Esophagus squamous epithelium (tissue), 4 donors: ENCODE results near the gene KRTAP10-9.

ENCODE experiments used
- POLR2A ChIP-seq, 4 donors: fragments of 450-650 bp; IDR thresholded peaks; one replicate each; pipeline ENCODE4 v1.6.1; 2017; ENCODE audit warnings: antibody characterized with exemption in 4 of 4, mild to moderate bottlenecking in 4 of 4, moderate library complexity in 3 of 4
- TF ChIP-seq, protein P1 (sequence below), 6 experiments: fragments of 450-650 bp in 4 of 6; fragments of 200-600 bp in 2 of 6; sonication (generic) in 2 of 6; IDR thresholded peaks; one replicate each; pipeline ENCODE4 v1.5.1; 2016 to 2019; ENCODE audit warnings: antibody characterized with exemption in 6 of 6, mild to moderate bottlenecking in 4 of 6, moderate library complexity in 4 of 6

- TF ChIP-seq, protein P1, sequence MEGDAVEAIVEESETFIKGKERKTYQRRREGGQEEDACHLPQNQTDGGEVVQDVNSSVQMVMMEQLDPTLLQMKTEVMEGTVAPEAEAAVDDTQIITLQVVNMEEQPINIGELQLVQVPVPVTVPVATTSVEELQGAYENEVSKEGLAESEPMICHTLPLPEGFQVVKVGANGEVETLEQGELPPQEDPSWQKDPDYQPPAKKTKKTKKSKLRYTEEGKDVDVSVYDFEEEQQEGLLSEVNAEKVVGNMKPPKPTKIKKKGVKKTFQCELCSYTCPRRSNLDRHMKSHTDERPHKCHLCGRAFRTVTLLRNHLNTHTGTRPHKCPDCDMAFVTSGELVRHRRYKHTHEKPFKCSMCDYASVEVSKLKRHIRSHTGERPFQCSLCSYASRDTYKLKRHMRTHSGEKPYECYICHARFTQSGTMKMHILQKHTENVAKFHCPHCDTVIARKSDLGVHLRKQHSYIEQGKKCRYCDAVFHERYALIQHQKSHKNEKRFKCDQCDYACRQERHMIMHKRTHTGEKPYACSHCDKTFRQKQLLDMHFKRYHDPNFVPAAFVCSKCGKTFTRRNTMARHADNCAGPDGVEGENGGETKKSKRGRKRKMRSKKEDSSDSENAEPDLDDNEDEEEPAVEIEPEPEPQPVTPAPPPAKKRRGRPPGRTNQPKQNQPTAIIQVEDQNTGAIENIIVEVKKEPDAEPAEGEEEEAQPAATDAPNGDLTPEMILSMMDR (IDR thresholded peaks at IDR 0.05): no peak
- no peak for TF ChIP-seq POLR2A (IDR thresholded peaks at IDR 0.05)
These were observed 9.8 kb upstream of the KRTAP10-9 start for GRCh38 chr21:44617071-44617501.
